ENCODE data around the gene ICAM5.
A peak's percentile ranks its signal among the peaks of the same experiment; 100 is the strongest.

The ICAM5 gene

DNA sequence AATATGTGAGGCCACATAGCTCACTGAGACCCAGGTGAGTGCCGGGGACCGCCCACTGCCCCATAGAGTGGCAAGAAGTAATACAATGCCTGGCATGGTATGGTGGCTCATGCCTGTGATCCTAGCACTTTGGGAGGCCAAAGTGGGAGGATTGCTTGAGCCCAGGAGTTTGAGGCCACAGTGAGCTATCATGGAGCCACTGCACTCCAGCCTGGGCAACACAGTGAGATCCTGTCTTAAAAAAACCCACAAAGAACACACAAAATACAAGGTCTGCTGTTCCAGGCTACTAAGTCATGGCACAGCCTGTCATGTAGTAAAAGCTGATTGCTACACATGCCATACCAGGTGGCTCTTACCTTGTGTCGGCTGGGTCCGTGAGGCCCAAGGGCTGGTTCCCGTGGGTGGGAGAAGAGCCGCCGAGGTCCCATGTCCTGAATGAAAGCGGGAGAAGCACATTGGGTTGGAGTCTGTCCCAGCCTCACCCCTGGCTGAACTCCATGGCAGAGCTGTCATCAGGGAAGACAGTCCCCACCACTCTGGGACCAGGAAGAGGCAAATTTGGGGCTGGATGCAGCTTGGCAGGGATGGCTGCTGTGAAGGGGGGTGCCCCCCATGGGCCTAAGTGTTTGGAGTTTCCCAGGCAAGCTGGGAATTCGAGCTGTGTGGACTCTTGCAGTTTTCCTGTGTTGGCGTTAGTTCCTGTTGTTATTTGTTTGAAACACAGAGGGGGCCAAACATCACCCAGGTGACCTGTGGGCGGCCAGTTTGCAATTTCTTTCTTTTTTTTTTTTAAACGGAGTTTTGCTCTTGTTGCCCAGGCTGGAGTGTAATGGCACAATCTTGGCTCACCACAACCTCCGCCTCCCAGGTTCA, 29.3 kb downstream of the ICAM5 start:
- H3K27me3 Mint-ChIP-seq, result no peaks in the 10 kb centered on the region
- DNase-seq (no peak), ATAC-seq (no peak)
- H3K4me3 Mint-ChIP-seq, result no peak overlapping the region
- peaks cover 29% of the 10 kb centered on the region for H3K4me1 Mint-ChIP-seq
- H3K27ac Mint-ChIP-seq, result no peak overlapping the region
- H3K9me3 Mint-ChIP-seq, result no peaks in the 10 kb centered on the region

GRCh38 chr19:10320602-10321416, 31.1 kb downstream of the ICAM5 start:
- peak overlapping the region; percentile 25 to 48 for H3K27ac Mint-ChIP-seq
- H3K4me1 Mint-ChIP-seq, result peaks cover 13% of the 10 kb centered on the region
- no peak for DNase-seq
- no peak overlapping the region for H3K4me3 Mint-ChIP-seq
- no peaks in the 10 kb centered on the region for H3K27me3 Mint-ChIP-seq
- peak; percentile 41 for ATAC-seq
- H3K9me3 Mint-ChIP-seq, result no peaks in the 10 kb centered on the region

GRCh38 chr19:10321417-10321797, 31.7 kb downstream of the ICAM5 start:
- Mint-ChIP-seq H3K4me3 (no peak overlapping the region), H3K27ac (no peak overlapping the region), H3K4me1 (peaks cover 7% of the 10 kb centered on the region), H3K27me3 (no peaks in the 10 kb centered on the region), H3K9me3 (no peaks in the 10 kb centered on the region)
- DNase-seq, result no peak
- peak; percentile 21 for ATAC-seq

DNA sequence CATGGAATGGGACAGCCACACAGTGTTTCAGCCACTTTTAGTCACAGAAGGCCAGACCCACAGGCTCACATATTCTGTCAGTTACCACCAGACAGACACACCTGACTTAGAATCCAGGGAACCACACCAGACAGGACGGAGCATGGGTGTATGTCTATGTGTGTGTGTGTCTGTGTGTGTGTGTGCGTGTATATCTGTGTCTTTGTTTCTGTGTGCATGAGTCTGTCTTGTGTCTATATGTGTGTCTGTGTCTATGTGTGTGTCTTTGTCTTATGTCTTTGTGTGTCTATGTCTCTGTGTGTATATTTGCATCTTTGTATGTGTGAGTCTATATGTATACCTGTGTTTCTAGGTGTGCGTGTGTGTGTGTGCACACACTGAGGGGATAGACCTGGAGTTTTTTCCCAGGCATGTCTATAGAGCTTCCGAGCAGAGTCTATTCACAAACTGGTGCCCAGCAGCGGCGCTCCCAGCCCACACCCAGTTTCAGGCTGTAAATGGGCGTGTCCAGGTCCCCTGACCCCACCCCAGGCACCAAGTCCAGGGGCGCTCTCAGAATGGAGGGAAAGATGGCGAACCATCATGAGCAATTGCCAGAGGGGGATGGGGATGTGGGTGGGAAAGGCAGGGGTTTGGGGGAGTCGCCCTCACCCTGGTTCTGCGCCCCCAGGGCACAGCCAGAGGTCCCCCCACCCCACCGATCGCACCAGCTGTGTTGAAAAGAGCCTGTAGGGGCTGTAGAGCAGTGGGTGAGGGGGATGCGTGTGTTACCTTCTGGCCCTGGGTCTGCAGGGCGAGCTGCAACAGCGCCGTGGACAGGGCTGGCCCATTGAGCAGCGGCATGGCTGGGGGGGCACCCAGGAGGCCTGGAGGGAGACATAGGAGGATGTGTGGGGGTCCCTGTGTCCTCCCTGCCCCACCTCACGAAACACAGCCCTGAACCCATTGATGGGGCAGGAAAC, 32.4 kb downstream of the ICAM5 start:
- no peaks in the 10 kb centered on the region for H3K4me1 Mint-ChIP-seq
- ATAC-seq, result no peak
- no peak for DNase-seq
- H3K27ac Mint-ChIP-seq, result no peak overlapping the region
- no peaks in the 10 kb centered on the region for H3K9me3 Mint-ChIP-seq
- no peak overlapping the region for H3K4me3 Mint-ChIP-seq
- no peaks in the 10 kb centered on the region for H3K27me3 Mint-ChIP-seq

DNA sequence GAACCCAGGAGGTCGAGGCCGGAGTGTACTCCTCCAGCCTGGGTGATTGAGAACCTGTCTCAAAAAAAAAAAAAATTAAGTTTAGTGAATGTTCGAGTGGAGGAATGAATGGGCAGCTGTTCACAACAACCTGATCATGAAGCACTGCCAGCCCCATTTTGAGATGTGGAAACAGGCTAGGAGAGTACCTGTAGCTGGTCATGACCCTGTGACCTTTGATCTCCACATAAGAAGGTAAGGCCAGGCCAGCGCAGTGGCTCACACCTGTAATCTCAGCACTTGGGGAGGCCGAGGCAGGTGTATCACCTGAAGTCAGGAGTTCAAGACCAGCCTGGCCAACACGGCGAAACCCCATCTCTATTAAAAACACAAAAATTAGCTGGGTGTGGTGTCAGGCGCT, 36.0 kb downstream of the ICAM5 start:
- H3K27ac Mint-ChIP-seq, result peak overlapping the region in 1 of 2 donors; percentile 95
- no peak overlapping the region for H3K4me3 Mint-ChIP-seq
- no peak for ATAC-seq
- H3K27me3 Mint-ChIP-seq, result no peaks in the 10 kb centered on the region
- no peaks in the 10 kb centered on the region for H3K9me3 Mint-ChIP-seq
- no peak for DNase-seq
- peaks cover 9% of the 10 kb centered on the region for H3K4me1 Mint-ChIP-seq

DNA sequence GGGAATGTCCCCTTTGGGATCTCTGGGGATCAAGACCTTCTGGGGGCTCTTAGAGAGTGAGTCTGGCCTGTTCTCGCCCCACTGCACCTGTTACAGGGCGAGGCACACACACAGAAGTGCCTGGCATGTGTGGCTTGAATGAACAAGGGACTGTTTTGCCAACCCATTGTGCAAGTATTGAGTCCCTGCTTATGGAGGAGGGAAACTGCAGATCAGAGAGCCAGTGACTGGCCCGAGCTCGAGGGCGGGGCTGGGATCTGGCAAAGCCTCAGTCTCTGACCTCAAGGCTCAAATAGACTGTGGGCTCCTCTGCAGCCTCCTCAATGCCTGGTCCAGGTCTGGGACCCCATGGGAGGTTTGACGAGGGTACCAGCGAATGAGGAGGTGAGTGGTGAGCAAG, 38.0 kb downstream of the ICAM5 start:
- Mint-ChIP-seq H3K27ac (peak overlapping the region in 1 of 2 donors; percentile 69), H3K4me3 (no peak overlapping the region), H3K4me1 (peaks cover 22% of the 10 kb centered on the region), H3K27me3 (no peaks in the 10 kb centered on the region), H3K9me3 (no peaks in the 10 kb centered on the region)
- DNase-seq, result no peak
- ATAC-seq, result no peak

DNA sequence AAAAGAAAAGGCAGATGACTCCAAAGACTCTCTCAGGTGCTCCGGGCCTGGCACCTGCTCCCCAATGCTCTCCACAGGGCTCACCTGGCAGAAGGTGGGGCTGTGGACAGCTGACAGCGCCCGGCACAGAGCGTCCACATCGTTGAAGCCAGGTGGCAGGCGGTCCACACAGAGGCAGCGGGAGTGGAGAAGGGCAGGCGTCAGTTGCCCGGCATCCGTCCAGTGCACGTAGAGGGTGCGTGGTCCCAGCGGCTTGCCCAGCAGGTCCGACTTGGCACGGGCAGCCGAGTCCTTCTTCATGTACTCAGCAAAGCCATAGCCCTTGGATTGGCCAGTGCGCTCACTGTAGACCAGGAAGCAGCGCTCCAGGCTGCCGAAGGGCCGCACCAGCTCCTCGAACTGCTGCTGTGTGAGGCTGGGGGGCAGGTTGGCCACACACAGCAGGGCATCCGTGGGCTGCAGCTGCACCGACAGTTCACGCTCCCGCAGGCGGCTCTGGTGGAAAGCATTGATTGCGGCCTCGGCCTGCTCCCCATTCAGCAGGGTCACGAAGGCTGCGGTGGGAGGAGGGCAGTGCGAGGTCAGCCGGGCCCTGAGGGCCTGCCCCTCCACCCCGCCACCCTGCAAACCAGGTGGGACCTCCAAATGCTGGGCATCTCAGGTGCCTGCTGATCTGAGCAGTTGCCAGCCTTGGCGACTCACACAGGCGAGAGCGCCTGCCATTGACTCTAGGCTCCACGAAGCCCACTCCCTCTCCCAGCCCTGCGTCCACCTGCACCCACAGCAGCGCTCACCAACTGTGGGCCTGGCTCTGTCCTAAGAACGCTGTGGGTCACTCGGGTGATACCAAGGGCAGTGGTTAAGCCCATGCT, 39.0 kb downstream of the ICAM5 start:
- peaks cover 31% of the 10 kb centered on the region for H3K4me1 Mint-ChIP-seq
- no peak overlapping the region for H3K4me3 Mint-ChIP-seq
- ATAC-seq, result no peak
- no peaks in the 10 kb centered on the region for H3K9me3 Mint-ChIP-seq
- no peaks in the 10 kb centered on the region for H3K27me3 Mint-ChIP-seq
- DNase-seq, result no peak
- no peak overlapping the region for H3K27ac Mint-ChIP-seq

DNA sequence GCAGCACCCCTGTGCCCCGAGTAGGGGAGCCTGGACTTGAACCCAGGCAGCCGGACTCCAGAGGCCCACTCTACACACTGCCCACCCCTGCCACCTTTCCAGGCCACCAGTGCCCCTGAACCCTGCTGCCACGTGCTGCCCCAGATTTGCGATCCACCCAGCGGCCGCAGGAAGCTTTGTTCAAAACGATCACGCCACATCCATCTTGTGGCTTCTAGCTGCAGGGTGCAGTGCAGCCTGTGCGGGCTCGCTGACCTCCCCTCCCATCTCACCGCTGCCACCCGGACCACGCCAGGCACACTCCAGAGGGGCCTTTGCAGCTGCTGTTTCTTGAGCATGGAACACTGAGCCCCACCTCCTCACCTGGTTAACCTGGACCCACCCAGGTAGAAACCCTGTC, 39.8 kb downstream of the ICAM5 start:
- no peaks in the 10 kb centered on the region for H3K9me3 Mint-ChIP-seq
- peak overlapping the region; percentile 19 to 77 for H3K27ac Mint-ChIP-seq
- ATAC-seq, result no peak
- no peak for DNase-seq
- no peak overlapping the region for H3K4me3 Mint-ChIP-seq
- H3K4me1 Mint-ChIP-seq, result peaks cover 39% of the 10 kb centered on the region
- no peaks in the 10 kb centered on the region for H3K27me3 Mint-ChIP-seq

DNA sequence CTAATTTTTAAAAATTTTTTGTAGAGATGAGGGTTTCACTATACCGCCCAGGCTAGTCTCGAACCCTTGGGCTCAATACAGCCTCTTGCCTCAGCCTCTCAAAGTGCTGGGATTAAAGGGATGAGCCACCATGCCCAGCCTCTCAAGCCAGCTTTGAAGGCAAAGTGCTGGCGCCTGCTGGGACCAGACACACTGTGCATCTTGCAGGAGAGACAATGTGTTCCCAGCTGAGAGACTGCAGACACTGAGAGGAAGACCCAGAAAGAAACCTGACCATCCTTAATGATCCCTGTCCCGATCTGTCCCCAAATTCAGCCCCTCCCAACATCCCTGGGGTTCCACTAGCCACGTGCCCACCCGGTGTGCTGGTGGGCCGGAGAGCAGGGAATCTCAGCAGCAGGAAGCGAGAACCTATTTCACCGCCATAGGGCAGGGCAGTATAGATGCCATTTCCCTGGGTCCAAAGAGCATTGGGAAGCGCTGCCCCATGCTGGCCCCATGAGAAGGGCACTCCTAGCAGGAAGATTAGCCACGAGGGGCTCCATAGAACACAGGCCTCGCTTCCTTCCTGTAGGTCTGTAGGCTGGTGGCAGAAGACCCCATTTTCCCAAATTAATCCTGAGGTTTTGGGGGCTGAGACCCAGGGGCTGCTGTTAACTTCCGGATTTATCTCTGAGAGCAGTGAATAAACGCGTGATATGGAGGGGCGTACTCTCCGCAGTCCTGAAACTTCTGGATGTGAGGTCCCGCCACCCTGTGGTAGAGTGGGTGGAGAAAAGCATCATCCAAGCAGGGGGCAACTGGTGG, 42.6 kb downstream of the ICAM5 start:
- Mint-ChIP-seq H3K27ac (peak overlapping the region; percentile 97), H3K9me3 (no peaks in the 10 kb centered on the region), H3K4me3 (peak overlapping the region; percentile 88 to 92), H3K4me1 (peaks cover 65% of the 10 kb centered on the region), H3K27me3 (no peaks in the 10 kb centered on the region)
- peak; percentile 5 for ATAC-seq
- DNase-seq, result no peak

DNA sequence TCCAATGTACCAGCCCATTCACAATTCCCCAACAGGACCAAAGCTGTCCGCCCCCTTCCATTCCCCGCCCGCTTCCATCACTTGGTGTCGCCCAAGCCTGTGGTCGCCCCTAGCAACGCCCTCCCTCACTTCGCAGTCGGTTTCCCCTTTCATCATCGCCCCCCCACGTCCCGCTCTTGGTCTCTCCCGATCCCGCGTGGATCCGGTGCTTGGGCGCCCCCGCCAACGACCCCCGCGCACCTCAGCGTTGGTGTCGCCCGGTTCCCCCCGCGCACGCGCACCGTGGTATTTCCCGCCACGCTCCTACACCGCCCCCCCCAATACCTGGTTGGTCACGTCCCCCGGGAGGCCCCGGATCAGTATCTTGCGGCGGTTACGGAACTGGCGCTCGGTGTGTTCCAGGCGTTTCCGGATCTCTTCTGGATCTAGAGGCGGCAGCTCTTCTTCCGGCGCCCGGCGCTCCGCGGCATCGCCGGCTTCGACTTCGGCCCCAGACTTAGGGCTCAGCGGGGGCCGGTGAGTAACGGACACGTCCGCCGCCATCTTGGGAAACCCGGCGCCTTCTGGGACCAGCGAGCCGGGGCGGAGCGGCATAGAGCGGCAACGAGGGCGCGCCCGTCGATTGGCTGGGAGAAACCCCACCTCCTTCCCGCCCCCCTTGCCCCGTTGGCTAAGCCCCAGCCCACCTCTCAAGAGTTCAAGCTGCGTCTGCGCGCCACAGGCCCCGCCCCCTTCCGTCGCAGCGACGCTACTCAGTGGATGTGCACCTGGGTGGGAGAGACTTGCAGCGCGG, 43.4 kb downstream of the ICAM5 start, which contains the start of gene RAVER1:
TSS of gene RAVER1 (minus strand) at position 565 of the 793 bp plus-strand sequence. CDS start at position 543, 22 bp downstream.
- H3K4me1 Mint-ChIP-seq, result peaks cover 73% of the 10 kb centered on the region

DNA sequence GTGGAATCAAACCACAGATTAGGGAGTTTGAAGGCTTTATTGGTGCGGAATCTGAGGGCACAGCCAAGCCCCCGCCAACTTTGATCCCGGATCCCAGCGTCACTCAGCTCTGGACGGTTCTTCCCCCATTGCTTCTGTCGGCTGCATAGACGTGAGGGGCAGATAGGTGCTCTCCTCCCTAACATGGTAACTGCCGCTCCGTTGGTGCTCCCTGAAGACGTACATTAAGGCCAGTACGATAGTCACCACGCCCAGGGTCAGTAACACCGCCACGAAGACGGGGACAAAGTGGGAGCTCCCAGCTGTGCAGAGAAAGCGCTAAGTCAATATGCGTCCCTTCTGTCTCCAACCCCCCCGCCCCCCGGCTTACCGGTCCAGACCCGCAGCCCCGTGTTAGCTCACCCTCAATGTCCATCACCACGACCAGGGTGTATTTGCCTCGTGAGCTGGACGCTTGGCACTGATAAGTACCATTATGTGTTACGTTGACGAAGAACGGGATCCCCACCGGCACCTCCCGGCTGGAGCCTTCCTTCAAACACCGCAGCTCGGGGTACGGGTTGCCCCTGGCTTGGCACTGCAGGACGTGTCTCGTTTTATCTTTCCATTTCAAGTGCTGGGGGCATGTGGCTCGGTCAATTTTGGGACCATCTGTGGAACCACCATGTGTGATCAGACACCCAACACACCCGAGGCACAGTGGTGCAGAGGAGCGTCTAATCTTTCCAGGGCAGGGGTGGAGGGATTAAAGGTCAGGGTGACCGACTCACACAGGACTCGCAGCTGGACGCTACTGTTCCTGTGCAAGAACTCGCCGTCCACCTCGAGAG, 44.2 kb downstream of the ICAM5 start:
- H3K9me3 Mint-ChIP-seq, result no peaks in the 10 kb centered on the region
- no peaks in the 10 kb centered on the region for H3K27me3 Mint-ChIP-seq
- H3K27ac Mint-ChIP-seq, result peak overlapping the region in 1 of 2 donors; percentile 97
- DNase-seq (no peak), ATAC-seq (peak; percentile 26)
- H3K4me3 Mint-ChIP-seq, result peak overlapping the region; percentile 88 to 92
- H3K4me1 Mint-ChIP-seq, result peaks cover 81% of the 10 kb centered on the region

More for the DNA sequence above, 43.4 kb downstream of the ICAM5 start, which contains the start of gene RAVER1:
- peak within 1 kb of the TSS; percentile 97 for H3K27ac Mint-ChIP-seq
- DNase-seq (peak; percentile 96 to 97), ATAC-seq (peak; percentile 97)
- H3K27me3 Mint-ChIP-seq, result no peaks in the 10 kb centered on the region
- H3K4me3 Mint-ChIP-seq, result peak within 1 kb of the TSS; percentile 88 to 92
- no peaks in the 10 kb centered on the region for H3K9me3 Mint-ChIP-seq

- Mint-ChIP-seq H3K4me1 (peaks cover 84% of the 10 kb centered on the region), H3K27ac (no peak overlapping the region), H3K4me3 (peak overlapping the region; percentile 88 to 92), H3K9me3 (no peaks in the 10 kb centered on the region), H3K27me3 (no peaks in the 10 kb centered on the region)
- no peak for ATAC-seq
- peak; percentile 42 to 44 for DNase-seq
Observed at GRCh38 chr19:10334588-10335351, 45.0 kb downstream of the ICAM5 start.

Data from stimulated activated naive CD8-positive, alpha-beta T cell treated with anti-CD3 and anti-CD28 coated beads, Interleukin-15, amount 100 ng/mL, for 72 hours (primary cell).